Mononuclear cell (primary cell): ENCODE results near the gene NUTM2F. TPM values are rescaled to one million over a fixed set of nuclear protein-coding genes. Genes with fewer than 3 reads are reported as not detected.
"Not testable (repeated sequence)": the region's sequence is repeated elsewhere in the genome, so short reads cannot be mapped to it uniquely, and the experiment has no call there.

Experiments used
- H3K27me3 ChIP-seq: 2 replicates; pipeline ENCODE4 v1.6.0; 2011; ENCODE audit warnings: low read length, control low read depth; ENCODE audit not compliant: insufficient read depth
- H3K4me1 ChIP-seq: 2 replicates; pipeline ENCODE4 v1.5.1; 2011; ENCODE audit warnings: mild to moderate bottlenecking, low read length, control low read depth; ENCODE audit not compliant: insufficient read depth
- H3K4me3 ChIP-seq: 2 replicates; pipeline ENCODE4 v1.5.1; 2011; ENCODE audit warnings: mild to moderate bottlenecking, low read length, moderate library complexity
- H3K9me3 ChIP-seq: 2 replicates; pipeline ENCODE4 v1.5.1; 2011; ENCODE audit warnings: low read depth, mild to moderate bottlenecking, control low read depth, low read length
- total RNA-seq: library from RNA; depleted of rRNA; stranded (reverse); fragments of >200 nt; gene quantifications from one replicate; pipeline ENCODE4 v1.2.3, GENCODE V29; 2012

NUTM2F gene
- total RNA-seq, 1 donor: not detected

- Histone ChIP-seq H3K9me3 (no peaks in the 10 kb centered on the region), H3K4me1 (no peaks in the 10 kb centered on the region), H3K27me3 (no peaks in the 10 kb centered on the region), H3K4me3 (no peak overlapping the region)
Measured at GRCh38 chr9:94286116-94286515, 42.3 kb downstream of the NUTM2F start.

- H3K4me1 ChIP-seq: no peaks in the 10 kb centered on the region
- H3K27me3 ChIP-seq: no peaks in the 10 kb centered on the region
- H3K4me3 ChIP-seq: no peak overlapping the region
- peaks cover 14% of the 10 kb centered on the region for H3K9me3 ChIP-seq
Measured at GRCh38 chr9:94281101-94281500, 47.3 kb downstream of the NUTM2F start.

GRCh38 chr9:94280409-94280989 lies 47.9 kb downstream of the NUTM2F start:
- H3K9me3 ChIP-seq: peaks cover 14% of the 10 kb centered on the region

DNA sequence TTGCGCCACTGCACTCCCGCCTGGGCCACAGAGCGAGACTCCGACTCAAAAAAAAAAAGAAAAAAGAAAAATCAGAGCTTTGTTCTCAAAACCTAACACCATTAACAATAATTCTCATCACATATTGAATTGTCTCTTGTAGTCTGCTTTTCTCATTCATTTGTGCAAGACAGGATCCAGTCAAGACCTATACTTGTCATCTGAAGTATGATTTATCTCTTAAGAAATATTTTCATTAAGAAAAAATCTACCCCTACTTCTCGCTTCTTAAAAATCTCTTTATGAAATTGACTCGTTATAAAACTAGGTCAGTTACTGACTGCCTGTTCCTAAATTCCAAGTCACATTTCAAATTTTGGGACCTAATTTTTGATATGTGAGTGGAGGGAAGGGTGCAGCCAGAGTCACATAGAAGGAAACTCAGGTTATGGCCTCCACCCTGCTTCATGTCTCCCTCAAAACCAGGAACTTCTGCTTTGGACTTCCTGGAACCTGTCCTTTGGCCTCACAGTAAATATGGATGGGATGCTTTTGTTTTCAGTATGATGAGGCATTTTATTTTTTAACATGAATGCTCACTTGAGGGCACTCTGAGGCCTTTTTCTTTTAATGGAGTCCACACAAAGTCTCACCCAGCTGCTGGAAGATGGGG lies 50.4 kb downstream of the NUTM2F start:
- Histone ChIP-seq H3K27me3 (no peaks in the 10 kb centered on the region), H3K4me1 (no peaks in the 10 kb centered on the region), H3K9me3 (peaks cover 14% of the 10 kb centered on the region), H3K4me3 (no peak overlapping the region)

More at GRCh38 chr9:94280409-94280989, 47.9 kb downstream of the NUTM2F start:
- Histone ChIP-seq H3K27me3 (no peaks in the 10 kb centered on the region), H3K4me1 (no peaks in the 10 kb centered on the region), H3K4me3 (no peak overlapping the region)

- H3K9me3 ChIP-seq: peaks cover 14% of the 10 kb centered on the region
- H3K27me3 ChIP-seq, H3K4me3 ChIP-seq, H3K4me1 ChIP-seq: not testable (repeated sequence)
Measured at GRCh38 chr9:94277029-94277428, 51.4 kb downstream of the NUTM2F start.

- no peaks in the 10 kb centered on the region for H3K4me1 ChIP-seq
- no peak overlapping the region for H3K4me3 ChIP-seq
- H3K27me3 ChIP-seq: no peaks in the 10 kb centered on the region
- H3K9me3 ChIP-seq: peaks cover 5% of the 10 kb centered on the region
Measured at GRCh38 chr9:94270009-94270408, 58.4 kb downstream of the NUTM2F start.

DNA sequence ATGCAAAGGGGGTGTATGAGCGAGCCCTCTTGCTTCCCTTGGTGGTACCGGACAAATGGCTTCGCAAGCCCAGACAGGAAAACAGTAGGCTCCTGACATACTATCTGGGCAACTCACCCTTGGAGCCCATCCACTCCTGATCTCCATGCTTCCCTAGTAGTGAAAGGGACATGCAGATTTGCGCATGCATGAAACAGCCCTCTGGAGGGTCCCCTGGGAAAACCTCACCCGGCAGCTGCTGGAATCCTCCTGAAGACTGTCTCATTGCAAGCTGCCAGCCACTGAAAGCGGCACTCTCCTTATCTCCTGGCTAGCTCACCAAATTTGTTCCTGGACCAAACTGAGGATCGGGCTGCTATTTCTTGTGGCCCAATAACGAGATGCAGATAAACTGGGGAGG lies 59.2 kb downstream of the NUTM2F start:
- no peaks in the 10 kb centered on the region for H3K4me1 ChIP-seq
- H3K27me3 ChIP-seq: no peaks in the 10 kb centered on the region
- H3K4me3 ChIP-seq: no peak overlapping the region
- peaks cover 5% of the 10 kb centered on the region for H3K9me3 ChIP-seq

Other genes with a start within 250 kb of the NUTM2F start
- gene PTPDC1, start 244.2 kb downstream of the NUTM2F start, total RNA-seq: 3.9 TPM
- gene ZNF169, start 69.3 kb downstream of the NUTM2F start, total RNA-seq: 6.4 TPM
- not detected for gene PCAT7, start 226.4 kb upstream of the NUTM2F start, total RNA-seq